Endometrial microvascular endothelial cells (primary cell): ENCODE measurements around the gene RUFY4. TPM values are rescaled to one million over a fixed set of nuclear protein-coding genes. Genes with fewer than 3 reads are reported as not detected.
"Not testable (repeated sequence)": the region's sequence is repeated elsewhere in the genome, so short reads cannot be mapped to it uniquely, and the experiment has no call there.

Source experiments
- in situ Hi-C: cut with HindIII; loops from 2 replicates; pipeline ENCODE4 v1.10.0; 2017; ENCODE audit warnings: low sequenced_read_pairs, low pct_unique_long_range_greater_than_20kb; ENCODE audit errors: inconsistent ontology term
- total RNA-seq: library from RNA; depleted of rRNA; stranded (reverse); fragments of >200 nt; gene quantifications from one replicate; pipeline ENCODE4 v1.2.3, GENCODE V29; 2015; ENCODE audit errors: inconsistent ontology term

RUFY4 gene, protein sequence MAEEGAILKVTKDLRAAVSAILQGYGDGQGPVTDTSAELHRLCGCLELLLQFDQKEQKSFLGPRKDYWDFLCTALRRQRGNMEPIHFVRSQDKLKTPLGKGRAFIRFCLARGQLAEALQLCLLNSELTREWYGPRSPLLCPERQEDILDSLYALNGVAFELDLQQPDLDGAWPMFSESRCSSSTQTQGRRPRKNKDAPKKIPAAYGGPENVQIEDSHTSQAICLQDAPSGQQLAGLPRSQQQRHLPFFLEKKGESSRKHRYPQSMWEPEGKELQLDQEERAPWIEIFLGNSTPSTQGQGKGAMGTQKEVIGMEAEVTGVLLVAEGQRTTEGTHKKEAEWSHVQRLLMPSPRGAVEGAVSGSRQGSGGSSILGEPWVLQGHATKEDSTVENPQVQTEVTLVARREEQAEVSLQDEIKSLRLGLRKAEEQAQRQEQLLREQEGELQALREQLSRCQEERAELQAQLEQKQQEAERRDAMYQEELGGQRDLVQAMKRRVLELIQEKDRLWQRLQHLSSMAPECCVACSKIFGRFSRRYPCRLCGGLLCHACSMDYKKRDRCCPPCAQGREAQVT
- not detected for total RNA-seq

GRCh38 chr2:218068721-218069334 lies at the start of gene RUFY4:
RUFY4 (plus strand) TSS chr2:218069253; CDS start chr2:218070606, 1,353 bp downstream.
- in situ Hi-C loops: not testable (repeated sequence)

- in situ Hi-C loops: no loop called here
Measured at GRCh38 chr2:218019411-218020060, 49.5 kb upstream of the RUFY4 start.

DNA sequence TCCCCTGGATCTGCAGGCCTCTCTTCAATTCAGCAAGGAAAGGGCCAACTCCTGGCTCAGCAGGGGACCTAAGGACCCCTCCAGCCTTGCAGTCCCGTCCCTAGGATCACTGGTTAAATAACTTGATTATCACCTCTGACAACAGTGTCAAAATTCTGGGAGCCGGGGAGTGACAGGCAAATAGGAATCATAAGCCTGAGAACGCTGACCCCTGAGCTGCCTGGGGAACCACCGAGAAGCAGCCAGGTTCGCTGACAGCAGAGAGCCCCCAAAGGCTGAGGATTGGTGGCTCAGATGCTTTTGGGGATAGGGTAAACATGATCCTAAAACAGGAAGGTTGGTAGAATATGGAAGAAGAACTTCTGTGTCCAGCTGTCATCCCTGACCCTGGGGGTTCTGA lies 48.8 kb upstream of the RUFY4 start:
- in situ Hi-C loops: no loop called here

- in situ Hi-C loops: no loop called here
Measured at GRCh38 chr2:218020966-218021535, 48.0 kb upstream of the RUFY4 start.

DNA sequence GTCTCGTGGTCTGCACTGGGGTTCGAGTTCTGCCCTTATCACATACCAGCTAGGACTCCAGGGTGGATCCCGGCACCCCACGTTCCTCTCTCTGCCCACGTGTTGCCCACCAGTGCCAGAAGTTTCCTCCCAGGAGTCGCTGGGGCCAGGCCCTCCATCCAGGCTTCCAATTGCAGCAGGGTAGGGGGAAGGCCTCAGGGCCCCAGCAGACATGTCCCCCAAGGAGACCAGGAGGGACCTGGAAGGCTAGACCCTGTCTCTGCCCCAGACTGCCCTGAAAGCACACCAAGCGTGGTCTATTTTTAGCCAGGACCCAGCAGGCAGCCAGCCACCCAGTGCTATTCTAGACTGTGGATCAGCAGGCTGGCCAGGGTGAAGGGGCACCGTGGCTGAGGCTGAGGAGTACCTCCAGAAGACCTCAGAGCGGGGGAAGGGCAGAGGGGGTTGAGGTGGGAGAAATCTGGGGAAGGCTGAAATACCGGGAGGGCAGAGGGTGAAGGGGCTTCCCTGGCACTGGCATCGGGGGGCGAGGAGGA lies 47.4 kb upstream of the RUFY4 start:
- in situ Hi-C loops: no loop called here

DNA sequence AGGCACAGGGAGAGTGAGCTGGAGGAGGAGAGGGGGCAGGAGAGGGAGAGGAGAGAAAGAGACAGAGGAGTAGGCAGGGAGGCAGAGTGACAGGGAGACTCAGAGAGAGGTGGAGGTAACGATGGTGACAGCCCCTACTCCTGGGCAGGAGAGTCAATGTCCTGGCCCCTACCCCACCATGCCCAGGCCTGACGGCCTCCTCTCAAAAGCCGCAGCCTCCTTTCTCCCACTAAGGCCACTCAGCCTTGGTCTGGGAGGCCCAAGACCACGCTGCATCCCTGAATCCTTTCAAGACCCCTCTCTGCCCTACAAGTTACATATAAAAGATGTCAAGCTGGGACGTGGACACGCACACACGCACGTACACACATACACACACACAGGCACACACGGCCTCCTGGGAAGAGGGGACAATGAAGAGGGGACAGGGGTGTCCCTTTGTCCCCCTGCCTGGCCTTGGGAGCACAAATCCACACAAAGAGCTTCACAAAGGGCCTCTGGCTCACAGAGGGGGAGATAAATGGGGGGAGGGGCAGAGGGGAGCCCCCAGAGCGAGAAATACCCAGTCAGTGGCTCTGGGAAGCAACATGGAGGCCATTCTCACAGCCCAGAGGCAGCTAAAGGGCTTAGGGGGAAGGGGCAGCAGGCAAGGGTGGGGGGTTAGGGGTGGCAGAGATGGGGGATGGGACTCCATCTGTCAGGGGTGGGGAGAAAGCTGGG lies 46.8 kb upstream of the RUFY4 start:
- in situ Hi-C loops: no loop called here

DNA sequence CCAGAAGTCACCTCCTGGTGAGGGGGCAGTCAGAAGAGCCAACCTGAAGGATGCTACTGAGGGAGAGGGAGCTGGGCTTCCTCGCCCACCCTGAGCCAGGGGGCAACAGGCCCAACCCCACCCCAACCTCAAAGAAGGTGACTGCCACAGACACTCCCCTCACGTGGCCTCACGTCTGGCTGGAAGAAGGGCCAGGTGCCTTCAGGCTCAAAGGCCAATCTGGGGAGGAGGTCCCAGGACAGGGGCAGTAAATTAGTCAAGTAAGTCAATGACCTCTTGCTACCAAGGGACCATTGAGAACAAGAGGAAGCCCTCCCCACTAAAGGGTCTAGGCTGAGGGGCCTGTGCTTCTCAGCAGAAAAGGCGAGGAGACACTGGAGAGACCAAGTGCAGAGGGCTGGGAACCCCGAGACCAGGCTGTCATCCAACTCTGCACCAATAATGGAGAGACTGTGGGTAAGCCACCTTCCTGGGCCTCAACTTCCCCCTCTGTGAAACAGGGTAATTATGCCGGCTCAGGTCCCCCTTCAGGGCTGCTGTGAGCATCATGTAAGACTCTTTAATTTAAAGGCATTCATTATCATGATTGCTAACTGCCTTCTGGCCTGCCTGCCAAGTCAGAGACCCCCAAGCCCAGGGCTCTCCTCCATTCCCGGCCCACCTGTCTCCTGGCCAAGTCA lies 46.1 kb upstream of the RUFY4 start:
- in situ Hi-C loops: no loop called here

DNA sequence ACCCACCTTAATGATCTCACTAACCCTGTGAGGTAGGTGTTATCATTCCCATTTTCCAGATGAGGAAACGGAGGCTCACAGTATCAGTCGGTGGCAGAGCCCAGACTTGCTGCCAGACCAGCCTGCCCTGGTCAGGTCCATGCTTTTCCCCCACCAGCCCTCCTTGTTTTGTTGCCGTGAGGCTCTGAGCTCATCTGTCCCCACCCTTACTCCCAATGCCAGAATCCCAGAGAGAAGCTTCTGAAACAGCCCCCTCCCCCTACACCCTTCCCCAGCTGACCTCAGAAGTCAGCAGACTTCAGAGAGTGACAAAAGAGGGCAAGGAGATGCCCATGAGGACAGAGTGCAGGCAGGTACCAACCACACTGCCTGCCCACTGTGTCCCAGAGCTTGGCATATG lies 45.4 kb upstream of the RUFY4 start:
- in situ Hi-C loops: no loop called here

GRCh38 chr2:218024336-218024735 lies 44.7 kb upstream of the RUFY4 start:
- in situ Hi-C loops: no loop called here

GRCh38 chr2:218024871-218025270 lies 44.2 kb upstream of the RUFY4 start:
- in situ Hi-C loops: no loop called here

GRCh38 chr2:218026244-218026643 lies 42.8 kb upstream of the RUFY4 start:
- in situ Hi-C loops: no loop called here

GRCh38 chr2:218026676-218027425 lies 42.2 kb upstream of the RUFY4 start:
- in situ Hi-C loops: no loop called here

- in situ Hi-C loops: no loop called here
Measured at GRCh38 chr2:218027426-218028188, 41.4 kb upstream of the RUFY4 start.

- in situ Hi-C loops: no loop called here
Measured at GRCh38 chr2:218028189-218028495, 40.9 kb upstream of the RUFY4 start.

GRCh38 chr2:218028562-218029348 lies 40.3 kb upstream of the RUFY4 start:
- in situ Hi-C loops: no loop called here
